OCI-LY7 (cell line): ENCODE measurements around the gene CATSPERZ. TPM values are rescaled to one million over a fixed set of nuclear protein-coding genes. Genes with fewer than 3 reads are reported as not detected.

Experiments used
- BruUV-seq: library from RNA; stranded (reverse); fragments of 400-500 nt; replicated peaks from 2 replicates; lab custom pipeline; 2021; lab: Mats Ljungman, UMichigan
- CTCF ChIA-PET: fragments of 300-600 bp; sonication (Branson Sonifier 250); formaldehyde crosslinking; loops from one replicate; lab custom pipeline; 2022; ENCODE audit warnings: antibody characterized with exemption; ENCODE audit not compliant: unreplicated experiment; lab: Charles Lee
- POLR2A ChIA-PET: fragments of 300-600 bp; sonication (Branson Sonifier 250); formaldehyde crosslinking; loops from one replicate; lab custom pipeline; 2022; ENCODE audit warnings: antibody characterized with exemption; lab: Charles Lee
- DNase-seq: peaks from one replicate; pipeline ENCODE4 v3.0.0-alpha.2; 2015; ENCODE audit warnings: low spot score
- H2AFZ ChIP-seq: fragments of 200-600 bp; sonication (generic), shearing (Covaris generic); 2 replicates; pipeline ENCODE4 v1.6.1; 2014; ENCODE audit warnings: mild to moderate bottlenecking, antibody characterized with exemption, low read length, moderate library complexity
- H3K27ac ChIP-seq: fragments of 200-600 bp; sonication (generic); 2 replicates; pipeline ENCODE4 v1.5.1; 2014; ENCODE audit warnings: mixed run types, low read depth, mild to moderate bottlenecking, moderate library complexity, low read length, inconsistent platforms; ENCODE audit not compliant: poor library complexity, severe bottlenecking
- H3K36me3 ChIP-seq: fragments of 200-600 bp; sonication (generic); 2 replicates; pipeline ENCODE4 v1.6.1; 2014; ENCODE audit warnings: mild to moderate bottlenecking, antibody characterized with exemption, low read length, moderate library complexity, mixed read lengths; ENCODE audit not compliant: insufficient read depth
- H3K4me1 ChIP-seq: fragments of 200-600 bp; sonication (generic); 2 replicates; pipeline ENCODE4 v1.5.1; 2014; ENCODE audit warnings: mild to moderate bottlenecking, low read length; ENCODE audit not compliant: insufficient read depth, poor library complexity, severe bottlenecking
- H3K4me2 ChIP-seq: fragments of 200-600 bp; sonication (generic); 2 replicates; pipeline ENCODE4 v1.6.1; 2014; ENCODE audit warnings: mild to moderate bottlenecking, low read length
- H3K4me3 ChIP-seq: fragments of 200-600 bp; sonication (generic); 2 replicates; pipeline ENCODE4 v1.5.1; 2014; ENCODE audit warnings: mild to moderate bottlenecking, low read depth, low read length; ENCODE audit not compliant: poor library complexity, severe bottlenecking
- H3K79me2 ChIP-seq: fragments of 200-600 bp; sonication (generic); 2 replicates; pipeline ENCODE4 v1.6.1; 2016; ENCODE audit warnings: low read depth, mild to moderate bottlenecking, low read length, moderate library complexity, mixed read lengths; ENCODE audit not compliant: insufficient read depth
- H3K9me2 ChIP-seq: fragments of 200-600 bp; sonication (generic); 2 replicates; pipeline ENCODE4 v1.6.1; 2016; ENCODE audit warnings: mild to moderate bottlenecking, low read length, mixed read lengths; ENCODE audit not compliant: insufficient read depth
- H3K9me3 ChIP-seq: fragments of 200-600 bp; sonication (generic); 2 replicates; pipeline ENCODE4 v1.6.1; 2014; ENCODE audit warnings: mild to moderate bottlenecking, mixed run types, low read length, mixed read lengths
- H4K20me1 ChIP-seq: fragments of 200-600 bp; sonication (generic); 2 replicates; pipeline ENCODE4 v1.6.1; 2014; ENCODE audit warnings: mild to moderate bottlenecking, antibody characterized with exemption, low read length, moderate library complexity, mixed read lengths; ENCODE audit not compliant: insufficient read depth
- CTCF ChIP-seq: fragments of 200-600 bp; sonication (generic); conservative IDR thresholded peaks from 2 replicates; pipeline ENCODE4 v1.5.1; 2014; ENCODE audit warnings: mild to moderate bottlenecking, antibody characterized with exemption, low read length, moderate library complexity, mixed read lengths
- EZH2phosphoT487 ChIP-seq: fragments of 200-600 bp; sonication (generic); IDR thresholded peaks from 2 replicates; pipeline ENCODE4 v1.6.1; 2018; ENCODE audit warnings: low read depth, borderline replicate concordance, mild to moderate bottlenecking, mixed run types, antibody characterized with exemption, low read length, moderate library complexity, mixed read lengths
- intact Hi-C: fragments of 100-400 bp; cut with micrococcal nuclease; formaldehyde crosslinking; loops from one replicate; pipeline ENCODE4 v1.10.0; 2022; ENCODE audit not compliant: unreplicated experiment
- total RNA-seq, 2 experiments: library from RNA; depleted of rRNA in 1 of 2; stranded (reverse); fragments of >200 nt in 1 of 2; shearing (Covaris generic) in 1 of 2; gene quantifications; 2 replicates each; pipeline ENCODE4 v1.2.3, GENCODE V29; 2014 to 2022

Gene CATSPERZ
- total RNA-seq, 2 experiments from 2014 or later, result 0.38 TPM; not detected in 1

DNA sequence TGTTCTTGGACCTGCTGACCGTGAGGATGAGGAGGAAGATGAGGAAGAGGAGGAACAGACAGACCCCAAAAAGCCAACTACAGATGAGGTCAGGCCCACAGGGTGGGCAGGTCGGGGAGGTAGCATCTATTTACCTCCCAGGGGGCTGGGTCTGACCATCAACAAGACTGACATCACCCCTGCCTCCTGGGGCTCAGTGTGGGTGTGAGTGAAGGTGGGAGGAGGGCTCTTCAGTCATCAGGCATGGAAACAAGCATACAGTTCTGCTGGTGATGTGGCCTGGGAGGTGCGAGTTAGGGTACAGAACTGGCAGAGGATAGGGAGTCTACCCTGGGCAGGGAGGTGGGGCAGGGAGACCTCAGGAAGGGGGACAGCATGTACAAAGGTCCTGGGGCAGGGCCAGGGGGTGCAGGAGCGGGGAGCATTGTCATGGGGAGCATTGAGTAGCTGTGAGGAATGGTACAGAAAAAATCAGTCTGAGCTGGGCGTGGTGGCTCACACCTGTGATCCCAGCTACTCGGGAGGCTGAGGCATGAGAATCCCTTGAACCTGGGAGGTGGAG, 39.9 kb upstream of the CATSPERZ start:
- Histone ChIP-seq H3K4me3 (no peak overlapping the region), H4K20me1 (no peaks in the 10 kb centered on the region), H2AFZ (no peak overlapping the region), H3K4me2 (no peak overlapping the region), H3K36me3 (no peaks in the 10 kb centered on the region), H3K4me1 (peaks cover under 1% of the 10 kb centered on the region), H3K9me3 (no peaks in the 10 kb centered on the region), H3K9me2 (no peaks in the 10 kb centered on the region), H3K79me2 (no peaks in the 10 kb centered on the region), H3K27ac (no peak overlapping the region)
- POLR2A ChIA-PET, result interaction anchor here (0.6 kb wide), 1 partner anchor 67 kb away, joined by 5 read pairs; no protein-coding TSS in a partner anchor
- intact Hi-C loops, result no loop called here
- TF ChIP-seq CTCF (no peak), EZH2phosphoT487 (no peak)
- no TSS peak for BruUV-seq
- no peak for DNase-seq
- CTCF ChIA-PET, result no interaction called here

DNA sequence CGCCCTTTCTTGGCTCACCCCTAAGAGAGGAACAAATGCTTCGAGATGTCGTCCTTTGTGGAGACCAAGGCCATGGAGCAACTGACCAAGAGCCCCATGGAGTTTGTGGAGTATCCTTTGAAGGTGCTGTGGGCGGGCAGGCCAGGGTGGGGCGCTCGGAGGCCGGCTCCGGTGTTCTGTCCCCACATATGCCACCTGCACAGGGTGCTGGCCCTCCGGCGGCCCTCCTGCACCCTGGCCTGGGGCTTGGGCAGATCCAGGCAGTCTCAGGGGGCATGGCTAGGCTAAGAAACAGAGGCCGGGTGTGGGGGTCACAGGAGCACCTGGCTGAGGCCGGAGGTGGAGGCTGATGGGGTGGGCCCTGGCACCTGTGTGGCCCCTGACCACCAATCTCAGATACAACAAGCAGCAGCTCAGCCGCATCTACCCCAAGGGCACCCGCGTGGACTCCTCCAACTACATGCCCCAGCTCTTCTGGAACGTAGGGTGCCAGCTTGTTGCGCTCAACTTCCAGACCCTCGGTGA, 38.5 kb upstream of the CATSPERZ start:
- H3K9me3 ChIP-seq, result no peaks in the 10 kb centered on the region
- no peak overlapping the region for H3K4me2 ChIP-seq
- H3K4me1 ChIP-seq, result peaks cover 6% of the 10 kb centered on the region
- no peak overlapping the region for H2AFZ ChIP-seq
- intact Hi-C loops, result no loop called here
- DNase-seq, result no peak
- no peak for TF ChIP-seq EZH2phosphoT487
- no peak for TF ChIP-seq CTCF
- H4K20me1 ChIP-seq, result no peaks in the 10 kb centered on the region
- POLR2A ChIA-PET, result no interaction called here
- no peaks in the 10 kb centered on the region for H3K9me2 ChIP-seq
- no peak overlapping the region for H3K27ac ChIP-seq
- no TSS peak for BruUV-seq
- CTCF ChIA-PET, result no interaction called here
- H3K4me3 ChIP-seq, result no peak overlapping the region
- no peaks in the 10 kb centered on the region for H3K79me2 ChIP-seq
- H3K36me3 ChIP-seq, result no peaks in the 10 kb centered on the region

GRCh38 chr11:64262271-64263002, 37.7 kb upstream of the CATSPERZ start:
- Histone ChIP-seq H3K79me2 (no peaks in the 10 kb centered on the region), H3K4me1 (peaks cover 6% of the 10 kb centered on the region), H3K27ac (no peak overlapping the region), H3K9me3 (no peaks in the 10 kb centered on the region), H2AFZ (no peak overlapping the region), H3K36me3 (no peaks in the 10 kb centered on the region), H3K4me3 (no peak overlapping the region), H3K4me2 (no peak overlapping the region), H4K20me1 (no peaks in the 10 kb centered on the region), H3K9me2 (no peaks in the 10 kb centered on the region)
- ChIA-PET POLR2A (no interaction called here), CTCF (no interaction called here)
- DNase-seq, result no peak
- no TSS peak for BruUV-seq
- intact Hi-C loops, result no loop called here
- TF ChIP-seq CTCF (no peak), EZH2phosphoT487 (no peak)
